ENCODE measurements around the gene FCRL4.
"Not testable (repeated sequence)": the region's sequence is repeated elsewhere in the genome, so short reads cannot be mapped to it uniquely, and the experiment has no call there.

The FCRL4 gene

DNA sequence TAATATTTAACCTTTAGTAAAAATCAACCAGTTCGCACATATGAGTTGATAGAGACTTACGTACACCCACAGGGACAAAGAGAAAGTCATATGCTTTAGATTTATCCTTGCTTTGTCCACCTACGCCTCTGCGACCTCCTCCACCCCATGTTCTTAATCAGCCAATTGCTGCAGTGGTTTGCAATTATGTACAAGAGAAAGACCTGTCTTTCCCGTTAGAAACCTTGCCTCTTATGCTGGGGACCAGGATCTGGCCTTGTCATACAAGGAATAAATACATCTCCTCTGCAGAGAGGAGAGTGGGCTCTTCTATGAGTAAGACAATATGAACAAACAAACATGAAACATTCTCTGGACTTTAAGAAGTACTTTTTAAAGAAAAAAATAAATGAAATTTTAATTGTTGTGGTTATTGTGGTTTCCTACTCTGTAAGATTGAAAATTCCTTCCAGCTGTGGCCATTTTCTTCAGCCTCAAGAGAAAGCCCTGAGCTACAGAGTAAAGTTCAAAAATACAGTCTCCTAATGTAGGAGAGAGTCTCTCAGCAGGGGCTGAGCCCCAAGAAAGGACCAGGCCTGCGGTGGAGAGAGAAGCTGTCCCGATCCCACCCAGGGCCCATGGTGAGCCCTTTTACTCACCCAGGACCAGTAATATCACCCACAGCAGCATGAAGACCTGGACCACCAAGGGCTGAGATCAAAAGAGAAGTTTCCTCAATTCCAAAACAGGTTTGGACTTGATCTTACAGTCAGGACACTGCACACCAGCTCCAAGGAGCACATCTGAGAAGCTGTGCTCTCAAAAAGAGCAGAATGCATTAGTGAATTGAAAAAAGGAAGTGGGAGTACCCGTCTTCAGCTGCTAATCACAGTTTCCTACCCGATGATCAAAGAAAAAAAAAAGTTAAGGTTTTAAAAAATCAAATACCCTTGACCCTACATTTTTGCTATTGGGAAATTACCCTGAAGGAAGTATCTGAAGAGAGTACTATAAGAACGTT lies 45.9 kb downstream of the FCRL4 start, which contains the start of gene FCRL5:
Gene FCRL5 (minus strand): TSS at position 822 of the 1,000 bp plus-strand sequence. CDS start 153 bp downstream, at position 669.
- DNase-seq, result no peak

DNA sequence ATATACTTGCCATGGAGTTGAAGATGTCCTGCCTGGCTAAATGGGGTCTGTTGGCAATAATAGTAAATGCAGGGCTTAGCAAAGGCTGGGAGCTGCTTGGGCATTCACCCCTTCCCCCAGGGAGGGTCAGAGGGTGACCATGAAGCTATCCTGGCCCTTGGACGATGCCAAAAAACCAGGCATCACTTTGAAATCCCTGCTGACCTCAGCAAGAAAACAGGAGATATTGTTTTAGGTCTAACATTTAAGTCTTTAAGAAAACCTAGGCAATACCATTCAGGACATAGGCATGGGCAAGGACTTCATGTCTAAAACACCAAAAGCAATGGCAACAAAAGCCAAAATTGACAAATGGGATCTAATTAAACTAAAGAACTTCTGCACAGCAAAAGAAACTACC lies 49.8 kb downstream of the FCRL4 start:
- DNase-seq, result not testable (repeated sequence)

DNA sequence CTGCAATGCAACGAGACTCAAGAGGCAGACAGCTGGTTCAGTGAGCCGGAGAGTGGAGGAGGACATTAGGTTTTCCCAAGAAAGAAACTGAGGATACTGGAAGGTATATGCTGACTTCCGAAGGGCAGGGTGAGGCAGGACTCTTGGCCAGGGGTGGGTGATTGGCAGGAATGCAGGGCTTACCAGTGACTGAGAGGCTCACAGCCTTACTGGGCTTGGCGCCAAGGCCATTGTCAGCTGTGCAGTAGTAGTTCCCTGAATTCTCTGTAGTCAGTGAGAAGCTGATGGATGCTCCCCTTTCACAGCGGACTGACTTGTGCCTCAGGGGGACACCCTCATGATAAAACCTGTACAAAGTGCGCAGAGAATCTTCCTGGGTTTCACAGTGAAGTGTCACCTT lies 55.2 kb downstream of the FCRL4 start:
- DNase-seq, result no peak

DNA sequence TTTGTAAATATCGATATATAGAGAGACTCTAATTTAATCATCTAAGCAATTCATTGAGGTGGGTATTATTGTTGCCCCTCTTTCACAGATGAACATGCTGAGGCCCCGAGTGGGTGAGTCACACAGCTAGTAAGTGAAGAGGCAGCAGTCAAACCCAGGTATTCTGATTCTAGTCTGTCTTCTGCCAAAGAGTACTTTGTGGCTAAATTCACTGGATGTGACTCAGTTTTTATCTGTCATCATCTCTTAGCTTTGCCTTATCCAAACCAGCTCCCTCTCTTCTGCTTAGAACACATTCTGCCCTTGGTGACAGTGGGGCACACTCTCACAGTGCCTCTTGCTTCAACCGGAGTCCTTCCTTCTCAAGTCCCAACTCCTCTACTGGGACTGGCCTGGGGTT lies 57.0 kb downstream of the FCRL4 start:
- no peak for DNase-seq

DNA sequence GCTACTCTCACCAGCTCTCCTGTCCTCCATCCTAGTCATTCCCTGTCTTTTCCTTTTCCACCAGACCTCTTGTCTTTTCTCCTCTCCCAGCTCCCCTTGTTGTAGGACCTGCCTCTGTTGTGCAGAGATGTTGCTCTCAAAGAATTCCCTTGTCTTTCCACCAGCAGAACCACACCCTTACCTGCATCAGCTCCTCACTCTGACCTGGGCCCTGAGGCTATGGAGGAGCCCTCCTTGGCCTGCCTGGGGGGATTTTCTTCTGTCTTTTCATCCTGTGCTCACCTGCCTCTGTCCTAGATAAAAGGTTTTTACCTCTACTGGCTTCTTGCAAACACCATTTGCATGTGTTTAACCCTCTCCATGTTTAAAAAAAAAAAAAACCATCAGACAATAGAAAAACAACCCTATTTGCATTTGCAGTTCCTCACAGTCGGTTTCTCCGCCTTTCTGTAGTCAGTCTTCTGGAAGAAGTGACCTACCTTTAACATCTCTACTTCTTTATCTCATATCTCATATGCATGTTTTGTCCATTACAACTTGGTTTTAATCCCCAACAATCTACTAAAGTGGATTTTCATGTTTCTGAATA lies 57.6 kb downstream of the FCRL4 start:
- DNase-seq, result no peak

DNA sequence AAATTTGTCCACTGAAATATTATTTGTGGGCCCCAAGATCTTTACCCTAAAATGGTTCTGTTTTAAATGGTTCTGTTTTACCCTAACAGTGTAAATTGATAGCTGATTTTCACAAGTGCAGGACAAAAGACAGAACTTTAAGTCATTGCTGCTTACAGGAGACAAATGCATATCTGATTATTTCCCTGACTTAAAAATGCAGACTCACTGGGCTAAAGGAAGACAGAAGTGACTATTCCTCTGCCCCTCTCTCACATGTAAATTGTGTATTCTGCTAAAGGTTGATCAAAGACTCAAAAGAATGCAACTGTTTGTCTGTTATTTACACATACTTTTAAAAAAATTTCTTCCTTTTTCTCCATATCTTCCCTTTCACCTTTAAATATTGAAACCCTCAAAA lies 58.3 kb downstream of the FCRL4 start:
- no peak for DNase-seq

DNA sequence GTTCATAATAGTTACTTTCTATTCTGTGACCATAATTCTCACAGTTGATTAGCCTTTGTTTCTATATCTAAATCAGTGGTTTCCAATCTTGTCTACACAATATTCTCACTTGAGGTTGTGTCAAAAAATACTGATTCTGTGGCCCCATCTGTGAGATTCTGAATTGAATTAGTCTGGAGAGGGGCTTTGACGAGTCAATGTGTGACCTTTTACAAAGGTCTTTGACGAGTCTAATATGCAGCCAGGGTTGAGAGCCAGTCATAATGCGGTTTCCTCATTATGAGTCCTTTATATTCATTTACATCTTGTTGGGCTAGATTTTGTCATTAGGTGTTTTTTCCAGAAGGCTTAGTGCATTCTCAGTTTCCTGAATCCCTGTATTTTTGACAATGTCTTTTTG lies 65.3 kb downstream of the FCRL4 start:
- no peak for DNase-seq

DNA sequence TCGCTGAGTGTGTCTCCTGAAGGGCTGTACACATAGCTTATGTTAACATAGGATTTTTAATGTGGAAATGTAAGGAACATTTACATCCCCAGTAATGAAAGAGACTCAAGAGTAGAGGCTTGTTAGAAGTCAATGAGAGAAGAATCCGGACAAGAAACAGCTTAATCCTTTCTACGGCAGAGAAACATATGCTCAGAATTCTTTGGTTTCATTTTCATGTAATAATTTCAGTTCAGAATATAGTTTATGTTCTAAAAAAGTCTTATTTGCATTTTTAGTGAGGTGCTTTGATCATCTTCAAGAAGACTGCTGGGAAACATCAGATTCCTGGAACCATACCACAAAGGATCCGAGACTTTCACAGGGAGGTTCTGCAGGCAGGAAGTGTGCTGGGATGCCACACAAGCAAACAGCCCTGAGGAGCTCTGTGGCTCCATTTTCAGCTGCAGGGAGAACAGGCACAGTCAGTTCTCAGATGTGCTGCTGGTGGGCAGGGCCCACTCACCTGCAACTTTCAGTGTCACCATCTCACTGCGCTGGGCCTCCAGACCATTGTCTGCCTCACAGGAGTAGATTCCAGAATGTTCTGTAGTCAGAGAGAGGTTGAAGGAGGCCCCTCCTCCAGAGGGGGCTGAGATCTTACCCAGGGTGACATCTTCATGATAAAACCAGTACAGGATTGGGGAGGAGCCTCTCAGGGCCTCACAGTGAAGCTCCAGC lies 74.0 kb downstream of the FCRL4 start:
- no peak for DNase-seq

Measured in stimulated activated CD4-positive, alpha-beta T cell treated with anti-CD3 and anti-CD28 coated beads, Interleukin-1b, Interleukin-23, amount 100 ng/mL, for 48 hours (primary cell).